ENCODE results near the gene FNDC3A.

- TF ChIP-seq SUZ12 (IDR thresholded peaks at IDR 0.05; ENCODE audit: extremely low read depth, insufficient read depth, insufficient read length), result no peak
- TF ChIP-seq YY1 (IDR thresholded peaks at IDR 0.05; ENCODE audit: insufficient read depth, insufficient read length), result no peak
- no peak for TF ChIP-seq ZNF274 (IDR thresholded peaks at IDR 0.05; ENCODE audit: low read depth, low read length)
Observed at GRCh38 chr13:49058761-49059160, 83.0 kb downstream of the FNDC3A start.

All from NT2/D1 (cell line).